ENCODE data around the gene YES1.

The YES1 gene

DNA sequence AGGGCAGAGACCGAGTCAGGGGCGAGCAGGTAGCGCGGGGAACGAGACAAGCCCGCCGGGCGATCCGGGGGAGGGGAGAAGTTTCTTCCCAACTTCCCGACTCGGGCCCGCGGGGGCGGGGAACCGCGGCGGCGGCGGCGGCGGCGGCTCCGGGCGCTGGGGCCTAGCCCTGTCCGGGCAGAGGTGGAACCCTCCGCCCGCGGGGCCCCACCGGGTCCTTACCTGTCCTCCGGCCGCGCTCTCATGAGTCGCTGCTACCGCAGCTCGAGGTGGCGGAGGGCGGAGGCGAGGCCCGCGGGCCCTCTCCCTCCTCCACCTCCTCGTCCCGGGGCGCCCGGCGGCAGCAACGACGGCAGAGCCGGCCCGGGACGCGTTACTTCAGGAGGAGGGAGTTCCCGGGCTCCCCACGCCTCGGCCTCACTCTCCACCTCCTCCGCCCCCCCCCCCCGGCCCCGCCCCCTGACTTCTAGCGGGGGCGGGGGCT, at the start of gene YES1:
Gene YES1, minus strand, starts transcription at position 351 of the 484 bp plus-strand sequence. CDS start 55,415 bp downstream, outside the sequence.
- peak in 1 of 2 donors; percentile 45 for DNase-seq (ENCODE audit: low read depth in 1 of 2, low spot score in 1 of 2)

DNA sequence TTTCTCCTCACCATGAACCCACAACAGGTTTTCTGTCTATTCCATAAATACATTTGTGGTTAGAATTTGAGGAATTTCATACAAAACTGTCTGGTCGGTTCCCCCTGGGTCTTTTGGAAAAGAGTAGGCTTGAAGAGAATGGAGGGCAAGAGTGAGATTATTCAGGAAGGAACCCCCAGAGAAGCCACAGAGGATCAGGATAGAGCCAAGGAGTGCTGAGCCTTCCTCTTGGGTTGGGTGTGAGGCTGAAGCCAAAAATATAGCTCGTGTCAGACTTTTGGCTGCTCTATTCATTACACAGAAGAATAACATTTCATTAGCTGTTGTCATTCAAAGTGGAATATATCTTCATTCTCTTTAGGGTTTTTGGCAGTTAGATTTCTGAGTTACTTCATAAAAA, 45.9 kb upstream of the YES1 start:
- DNase-seq (ENCODE audit: low read depth in 1 of 2, low spot score in 1 of 2) = no peak

DNA sequence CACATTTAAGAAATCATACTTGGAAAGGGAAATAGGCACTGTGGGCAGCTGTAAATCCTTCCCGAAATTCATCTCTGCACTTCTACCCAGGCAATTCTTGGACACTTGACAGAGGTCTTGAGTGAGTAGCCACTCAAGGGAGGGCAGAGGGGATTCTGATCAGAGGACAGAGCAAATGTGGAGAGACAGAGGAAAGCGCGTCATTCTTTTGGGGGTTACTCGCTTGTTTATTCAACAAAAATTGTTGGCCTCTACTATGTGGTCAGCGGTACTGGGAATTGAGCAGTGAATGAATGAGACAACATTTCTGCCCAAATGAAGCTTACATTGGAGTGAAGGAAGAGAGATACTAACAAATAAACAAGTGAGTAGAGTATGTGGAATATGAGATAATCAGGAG, 41.4 kb upstream of the YES1 start:
- DNase-seq (ENCODE audit: low read depth in 1 of 2, low spot score in 1 of 2) = no peak

DNA sequence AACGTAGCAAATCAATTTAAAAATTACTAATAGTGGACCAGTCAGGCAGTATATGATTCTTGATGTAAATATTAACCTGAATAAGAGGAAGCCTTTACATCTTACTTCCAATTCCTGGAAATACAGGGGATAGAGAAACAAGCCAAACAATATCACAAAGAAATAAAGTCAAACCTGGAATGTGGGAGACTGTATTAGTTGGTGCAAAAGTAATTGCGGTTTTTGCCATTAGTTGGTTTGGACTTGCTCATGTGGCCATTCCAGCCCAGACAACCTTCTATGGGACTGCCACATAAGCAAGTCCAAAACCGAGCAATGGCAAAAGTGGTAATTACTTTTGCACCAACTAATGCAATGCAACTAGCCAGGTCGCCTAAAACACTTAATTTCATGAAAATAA, 38.9 kb upstream of the YES1 start:
- DNase-seq (ENCODE audit: low read depth in 1 of 2, low spot score in 1 of 2) = no peak

DNA sequence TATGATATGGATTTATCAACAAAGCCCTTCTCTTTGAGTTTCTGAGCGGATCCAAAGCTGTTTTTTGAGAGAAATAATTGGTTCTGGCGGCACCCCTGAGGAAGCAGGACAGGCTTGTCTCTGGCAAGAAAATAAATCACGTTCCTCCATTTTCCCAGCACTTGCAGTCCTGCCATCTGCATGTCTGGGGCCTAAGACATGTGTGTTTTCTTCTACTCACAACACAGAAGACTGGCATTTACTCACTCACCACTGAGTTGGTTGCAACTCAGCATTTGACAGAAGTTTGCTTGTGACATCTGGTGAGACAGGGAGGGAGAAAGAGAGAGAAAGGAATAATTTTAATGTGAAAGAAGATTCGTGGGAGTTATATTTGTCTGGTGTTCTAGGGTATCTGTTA, 37.0 kb upstream of the YES1 start:
- DNase-seq (ENCODE audit: low read depth in 1 of 2, low spot score in 1 of 2) = no peak

DNA sequence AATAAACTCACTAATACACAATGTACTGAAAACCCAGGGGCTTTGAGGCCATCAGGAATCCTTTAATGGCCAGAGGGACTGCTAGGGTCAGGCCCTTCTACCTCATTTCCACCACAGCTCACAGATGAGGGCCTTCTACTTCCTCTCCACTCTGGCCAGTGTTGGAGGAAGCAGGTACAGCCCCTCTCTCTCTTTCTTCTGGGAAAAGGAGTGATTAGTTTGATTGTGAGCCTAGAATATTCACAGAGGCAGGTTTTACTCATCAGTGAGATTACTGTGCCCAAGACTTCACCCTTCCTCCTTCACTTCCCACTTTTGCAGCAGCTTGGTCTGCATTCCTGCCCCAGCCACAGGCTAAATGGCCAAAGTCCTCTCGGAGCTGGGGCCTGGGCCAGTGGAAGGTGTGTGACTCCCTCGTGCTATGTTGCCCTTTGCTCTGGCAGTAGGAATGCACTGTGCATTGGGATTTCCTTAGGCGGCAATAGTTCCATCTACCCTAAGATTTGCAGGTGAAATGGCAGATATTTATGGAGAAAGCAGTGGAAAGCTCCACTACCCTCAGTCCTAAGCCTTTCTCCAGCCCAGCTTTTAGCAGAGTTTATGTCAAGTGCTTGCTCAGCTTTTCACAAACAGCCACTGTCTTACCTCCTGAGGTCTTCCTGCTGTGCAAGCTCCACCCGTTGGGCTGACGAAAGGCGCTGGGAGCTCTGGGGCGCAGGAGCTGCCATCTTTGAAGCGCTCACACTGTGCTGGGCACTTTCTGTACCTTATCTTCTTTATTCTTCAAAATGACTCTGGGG, 36.2 kb upstream of the YES1 start:
- no peak for DNase-seq (ENCODE audit: low read depth in 1 of 2, low spot score in 1 of 2)

DNA sequence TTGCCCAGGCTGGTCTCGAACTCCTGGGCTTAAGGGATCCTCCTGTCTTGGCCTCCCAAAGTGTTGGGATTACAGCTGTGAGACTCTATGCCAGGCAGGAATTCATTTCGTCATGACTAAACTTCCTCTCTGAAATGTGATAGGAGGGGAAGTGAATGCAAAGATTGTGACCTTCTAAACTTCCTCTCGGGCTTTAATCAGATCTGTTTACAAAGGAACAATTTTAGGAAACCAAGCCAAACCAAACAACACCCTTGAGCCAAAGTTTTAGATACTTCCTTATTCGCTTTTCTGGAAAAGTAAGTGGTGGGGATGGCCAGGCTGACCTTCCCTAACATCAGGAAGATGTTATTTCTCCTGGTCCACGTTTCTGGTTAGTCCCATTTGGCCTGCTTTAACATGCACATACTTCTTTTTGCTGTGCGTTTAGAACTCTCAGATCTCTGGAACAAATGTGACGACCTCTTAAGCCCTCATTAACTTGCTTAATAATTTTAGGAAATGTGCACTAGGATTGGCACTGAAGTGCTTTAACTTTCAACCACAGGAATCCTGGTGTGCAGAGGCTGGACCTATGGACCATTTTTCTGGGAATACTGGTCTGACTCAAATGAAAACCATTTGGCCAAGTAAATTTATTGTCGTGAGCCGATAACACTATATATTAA, 33.2 kb upstream of the YES1 start:
- no peak for DNase-seq (ENCODE audit: low read depth in 1 of 2, low spot score in 1 of 2)

DNA sequence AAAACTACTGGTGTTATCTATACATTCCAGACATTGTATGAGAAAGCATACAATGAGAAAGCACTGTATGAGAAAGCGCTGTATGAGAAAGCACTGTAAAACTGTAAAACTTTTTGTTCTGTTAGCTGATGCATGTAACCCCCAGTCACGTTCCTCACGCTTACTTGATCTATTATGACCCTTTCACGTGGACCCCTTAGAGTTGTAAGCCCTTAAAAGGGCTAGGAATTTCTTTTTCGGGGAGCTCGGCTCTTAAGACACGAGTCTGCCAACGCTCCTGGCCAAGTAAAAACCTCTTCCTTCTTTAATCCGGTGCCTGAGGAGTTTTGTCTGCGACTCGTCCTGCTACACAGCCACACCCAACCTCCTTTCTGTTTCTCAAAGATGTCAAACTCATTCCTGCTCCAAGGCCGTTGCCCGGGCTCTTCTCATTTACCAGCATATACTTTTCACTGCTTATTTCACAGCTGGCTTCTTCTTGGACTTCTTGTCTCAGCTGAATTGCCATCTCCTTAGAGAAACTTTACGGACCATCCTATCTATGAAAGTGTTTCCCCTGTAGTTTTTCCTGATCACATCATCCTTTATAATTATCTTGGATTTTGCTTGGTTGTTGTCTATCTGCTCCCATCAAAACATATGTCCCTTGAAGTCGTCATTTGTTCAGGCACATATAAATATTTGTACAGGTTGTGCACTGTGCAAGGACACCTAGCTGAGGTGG, 29.8 kb upstream of the YES1 start:
- no peak for DNase-seq (ENCODE audit: low read depth in 1 of 2, low spot score in 1 of 2)

DNA sequence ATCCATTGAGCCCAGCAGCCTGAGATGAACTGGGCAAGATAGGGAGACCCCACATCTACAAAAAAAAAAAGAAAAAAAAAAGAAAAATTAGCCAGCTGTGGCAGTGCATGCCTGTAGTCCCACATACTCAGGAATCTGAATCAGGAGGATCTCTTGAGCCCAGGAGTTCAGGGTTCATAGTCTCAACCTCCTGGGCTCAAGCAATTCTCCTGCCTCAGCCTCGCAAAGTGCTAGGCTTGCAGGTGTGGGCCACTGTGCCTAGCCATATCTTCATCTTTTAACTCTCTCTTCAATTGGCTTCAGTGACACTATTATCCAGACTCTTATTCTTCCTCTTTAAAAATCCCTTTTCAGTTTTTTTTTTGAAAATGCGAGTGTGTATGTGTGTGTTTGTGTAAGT, 28.5 kb upstream of the YES1 start:
- no peak for DNase-seq (ENCODE audit: low read depth in 1 of 2, low spot score in 1 of 2)

DNA sequence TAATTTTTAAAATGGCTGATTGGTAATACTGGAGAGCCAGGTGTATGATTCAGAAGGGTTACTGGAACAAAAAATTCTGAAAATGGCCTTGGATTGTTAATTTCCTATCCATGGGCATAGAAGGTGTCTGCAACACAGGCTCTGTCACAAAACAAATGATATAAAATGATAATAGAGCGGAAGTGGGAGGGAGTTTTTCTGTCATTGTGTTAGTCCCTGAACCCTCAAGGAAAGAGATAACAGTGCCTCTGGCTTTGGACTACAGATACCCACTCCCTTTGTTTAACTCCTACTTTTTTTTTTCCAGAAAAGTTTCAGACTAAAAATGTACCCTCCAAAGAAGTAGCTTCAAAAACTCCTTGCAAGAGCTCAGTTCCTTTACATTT, 28.0 kb upstream of the YES1 start:
- DNase-seq (ENCODE audit: low read depth in 1 of 2, low spot score in 1 of 2) = no peak

DNA sequence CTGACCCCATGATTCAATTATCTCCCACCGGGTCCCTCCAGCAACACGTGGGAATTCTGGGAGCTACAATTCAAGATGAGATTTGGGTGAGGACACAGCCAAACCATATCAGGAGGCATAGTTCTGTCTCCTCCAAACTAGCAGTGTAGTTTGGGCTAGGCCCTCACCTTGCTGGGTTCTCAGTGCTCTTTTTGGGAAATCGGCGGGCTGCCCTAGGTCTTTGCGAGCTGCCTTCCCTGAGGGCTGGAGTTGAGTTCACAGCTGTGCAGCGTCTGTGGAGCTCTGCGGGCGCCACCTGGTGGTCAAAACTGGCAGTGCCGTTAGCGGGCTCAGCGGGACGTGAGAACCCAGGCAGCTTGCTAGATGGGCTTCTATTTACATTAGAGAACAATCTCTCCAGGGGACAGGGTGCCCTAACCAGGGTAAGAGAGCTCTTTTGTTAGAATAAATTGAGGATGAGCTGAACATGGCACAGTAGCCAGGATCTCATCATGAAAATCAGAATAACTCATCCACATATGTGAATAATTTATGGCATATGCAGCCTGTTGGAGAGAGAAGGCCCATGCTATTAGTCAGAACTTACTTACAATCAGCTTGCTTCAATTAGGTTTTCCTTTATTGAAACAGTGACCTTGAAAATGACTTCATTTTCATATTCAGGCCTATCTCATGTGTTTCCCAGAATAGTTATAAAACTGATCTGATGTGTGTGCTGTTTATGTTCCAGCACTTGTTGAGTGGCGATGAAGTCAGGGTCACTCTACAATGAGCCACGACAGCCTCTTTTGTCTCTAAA, 27.4 kb upstream of the YES1 start:
- DNase-seq (ENCODE audit: low read depth in 1 of 2, low spot score in 1 of 2) = peak; percentile 77 to 88

DNA sequence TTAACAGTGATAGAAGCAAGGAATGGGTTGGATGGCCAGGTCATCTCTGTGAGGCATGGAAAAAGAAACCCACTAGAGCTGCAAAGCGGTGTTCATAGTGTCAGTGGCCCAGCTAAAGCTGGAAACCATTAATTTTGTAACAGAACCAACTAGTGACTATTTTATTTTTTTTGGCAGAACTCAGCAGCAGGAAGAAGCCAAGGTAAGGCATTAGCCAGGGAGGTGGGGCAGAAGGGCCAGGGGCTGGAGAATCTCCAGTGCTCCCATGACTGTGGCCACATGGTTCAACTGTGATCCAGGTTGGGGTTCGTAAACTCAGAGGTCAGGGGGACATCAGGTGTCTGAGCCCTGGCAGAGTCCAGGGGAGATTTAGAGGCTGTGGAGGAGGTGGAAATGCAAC, 25.9 kb upstream of the YES1 start:
- no peak for DNase-seq (ENCODE audit: low read depth in 1 of 2, low spot score in 1 of 2)

DNA sequence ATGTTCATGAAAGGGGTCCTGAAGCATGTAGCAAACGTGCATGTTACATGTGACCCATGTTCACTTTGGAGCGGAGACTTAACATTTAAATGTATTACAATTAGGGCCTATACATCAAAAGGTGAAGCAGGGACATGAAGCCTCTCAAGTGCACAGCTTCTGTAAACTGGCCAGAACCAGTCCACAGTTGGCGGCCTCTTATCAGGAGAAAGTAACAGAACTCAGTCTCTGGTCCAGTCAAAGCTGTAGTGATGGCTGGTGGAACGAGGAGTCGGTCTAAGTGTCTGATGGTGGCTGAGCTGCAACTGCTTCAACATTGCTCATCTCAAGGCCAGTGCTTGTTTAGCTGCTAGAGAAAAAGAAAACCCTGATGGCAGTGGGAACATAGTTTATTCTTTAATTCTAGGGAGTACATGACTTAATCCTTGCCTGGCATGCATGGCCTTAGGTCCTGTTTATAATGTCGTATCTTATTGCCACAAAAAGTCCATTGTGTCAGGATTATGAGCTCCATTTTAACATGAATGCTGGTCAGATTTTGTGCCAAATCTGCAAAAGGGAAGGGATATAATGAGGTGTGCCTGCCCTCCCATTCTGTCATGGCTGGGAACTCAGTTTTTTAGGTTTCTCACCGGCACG, 22.2 kb upstream of the YES1 start:
- DNase-seq (ENCODE audit: low read depth in 1 of 2, low spot score in 1 of 2) = no peak

DNA sequence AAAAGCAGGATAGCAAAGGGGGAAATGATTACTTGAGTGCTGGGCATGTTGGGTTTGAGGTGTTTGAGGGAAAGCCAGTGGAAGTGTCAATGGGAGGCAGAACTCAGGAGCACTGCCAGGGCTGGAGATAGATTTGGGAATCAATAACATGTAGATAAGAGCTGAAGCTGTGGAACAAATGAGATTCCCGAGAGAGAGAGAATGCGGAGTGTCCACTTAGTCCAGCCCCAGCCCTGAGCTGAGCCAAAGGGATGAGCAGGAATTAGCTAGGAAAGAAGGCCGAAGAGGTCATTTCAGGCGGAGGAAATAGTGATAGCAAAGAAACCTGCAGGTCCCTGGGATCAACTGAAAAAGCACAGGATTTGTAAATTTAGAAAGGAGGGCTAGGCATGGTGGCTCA, 21.2 kb upstream of the YES1 start:
- DNase-seq (ENCODE audit: low read depth in 1 of 2, low spot score in 1 of 2) = no peak

DNA sequence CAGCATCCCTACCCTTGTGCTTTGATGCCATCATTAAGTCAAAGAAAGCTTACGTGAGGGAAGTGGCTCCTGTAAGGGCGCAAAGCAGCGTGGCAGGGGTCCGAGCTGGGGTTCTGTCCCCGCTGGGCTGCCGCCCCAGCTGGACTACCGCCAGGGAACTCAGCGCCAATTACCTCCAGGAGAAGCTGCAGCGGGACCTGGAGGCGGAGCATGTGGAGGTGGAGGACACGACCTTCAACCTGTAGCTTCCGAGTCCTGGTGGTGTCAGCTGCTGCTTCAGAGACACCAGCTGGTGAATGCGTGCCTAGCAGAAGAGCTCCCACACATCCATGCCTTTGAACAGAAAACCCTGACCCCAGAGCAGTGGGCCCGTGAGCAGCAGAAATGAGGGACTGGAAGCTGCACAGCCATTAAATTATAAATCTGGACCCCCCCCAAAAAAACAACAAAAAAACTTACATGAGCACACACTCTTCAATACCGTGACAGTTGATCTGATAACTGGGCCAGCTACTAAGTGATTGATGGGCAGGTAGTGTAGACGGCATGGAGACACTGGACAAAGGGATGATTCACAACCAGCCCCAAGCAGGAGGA, 20.1 kb upstream of the YES1 start:
- DNase-seq (ENCODE audit: low read depth in 1 of 2, low spot score in 1 of 2) = no peak

DNA sequence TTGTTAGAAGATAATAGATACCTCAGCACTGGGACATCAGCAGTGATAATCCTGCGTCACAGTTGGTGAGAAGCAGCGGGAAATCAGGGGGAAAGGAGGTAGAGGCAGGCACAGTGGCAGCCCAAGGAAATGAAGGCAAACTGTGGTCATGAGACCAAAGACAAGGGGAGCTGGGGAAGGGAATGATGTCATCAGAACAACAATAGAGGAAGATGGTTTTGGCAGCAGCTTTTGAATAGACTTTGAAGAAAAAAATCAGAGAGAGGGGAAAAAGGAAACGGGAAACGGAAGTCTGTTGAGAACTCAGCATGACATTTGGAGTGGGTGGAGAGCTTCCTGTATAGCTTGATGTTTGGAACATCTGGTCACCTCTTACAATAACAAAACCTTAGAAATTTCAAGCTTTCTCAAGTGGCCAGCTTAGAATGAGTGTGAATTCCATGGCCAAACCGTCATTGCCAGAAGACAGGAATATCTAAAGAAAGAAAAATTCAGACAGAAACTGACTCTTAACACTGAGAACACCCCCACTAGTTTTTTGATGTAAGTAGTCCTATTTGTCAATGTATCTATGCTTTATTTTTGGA, 18.4 kb upstream of the YES1 start:
- no peak for DNase-seq (ENCODE audit: low read depth in 1 of 2, low spot score in 1 of 2)

DNA sequence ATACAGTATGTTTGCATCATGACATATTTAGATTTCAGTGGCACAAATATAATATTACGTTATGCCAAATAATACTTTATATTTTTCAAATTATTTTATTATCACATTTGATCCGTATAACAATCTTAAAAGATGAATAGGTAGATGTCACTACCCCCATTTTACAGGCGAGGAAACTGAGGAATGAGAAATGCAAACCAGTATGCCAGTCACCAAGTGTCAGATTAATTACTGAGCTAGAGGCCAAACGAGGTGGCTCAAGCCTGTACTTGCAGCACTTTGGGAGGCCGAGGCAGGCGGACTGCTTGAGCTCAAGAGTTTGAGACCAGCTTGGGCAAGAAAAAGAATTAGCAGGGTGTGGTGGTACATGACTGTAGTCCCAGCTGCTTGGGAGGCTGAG, 17.4 kb upstream of the YES1 start:
- no peak for DNase-seq (ENCODE audit: low read depth in 1 of 2, low spot score in 1 of 2)

DNA sequence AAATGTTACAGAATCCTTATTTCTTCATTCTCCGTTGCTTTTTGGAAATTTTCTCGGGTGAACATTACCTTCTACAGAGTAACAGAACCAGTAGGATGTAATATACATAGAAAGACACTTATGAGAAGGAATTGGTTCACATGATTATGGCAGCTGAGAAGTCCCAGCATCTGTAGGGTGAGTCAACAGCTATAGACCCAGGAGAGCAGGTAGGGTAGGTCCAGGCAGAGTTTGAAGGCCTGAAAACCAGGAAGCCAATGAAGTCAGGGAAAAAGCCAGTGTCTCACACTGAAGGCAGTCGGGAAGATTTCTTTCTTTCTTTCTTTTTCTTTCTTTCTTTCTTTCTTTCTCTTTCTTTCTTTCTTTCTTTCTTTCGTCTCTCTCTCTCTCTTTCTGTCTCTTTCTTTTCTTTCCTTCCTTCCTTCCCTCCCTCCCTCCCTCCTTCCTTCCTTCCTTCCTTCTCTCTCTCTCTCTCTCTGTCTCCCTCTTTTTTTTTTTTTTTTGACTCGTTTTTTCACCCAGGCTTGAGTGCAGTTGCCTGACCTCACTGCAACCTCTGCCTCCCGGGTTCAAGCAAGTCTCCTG, 15.1 kb upstream of the YES1 start:
- no peak for DNase-seq (ENCODE audit: low read depth in 1 of 2, low spot score in 1 of 2)

DNA sequence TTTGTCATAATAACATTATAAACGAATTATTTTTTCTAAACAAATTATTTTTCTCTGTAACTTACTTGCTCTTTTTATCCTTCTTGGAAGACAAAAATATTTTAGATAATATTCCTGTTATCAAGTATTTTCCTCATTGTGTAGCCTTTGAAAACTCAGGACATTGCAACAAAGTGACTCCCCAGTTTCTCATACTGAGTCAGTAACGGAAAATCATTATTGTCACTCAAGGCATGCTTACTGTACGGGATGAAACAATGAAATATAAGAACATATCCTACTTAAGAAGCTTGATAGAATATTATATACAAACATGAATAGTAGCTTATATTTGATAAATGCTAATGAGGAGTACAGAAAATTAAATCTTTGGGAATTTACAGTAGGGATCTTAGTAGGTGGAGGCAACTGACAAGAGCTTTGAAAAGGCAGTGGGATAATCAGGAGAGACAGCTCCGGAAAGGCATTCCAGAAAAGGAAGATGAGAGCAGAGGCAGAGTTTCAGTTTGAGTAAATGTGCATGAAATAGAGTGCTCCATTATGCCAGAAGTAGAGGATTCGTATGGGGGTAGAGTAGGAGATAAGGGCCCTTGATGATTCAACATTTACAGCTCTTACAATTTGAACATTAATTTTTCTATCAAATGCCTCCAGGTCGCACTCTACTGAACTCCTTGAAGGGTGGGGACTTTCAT, 14.0 kb upstream of the YES1 start:
- no peak for DNase-seq (ENCODE audit: low read depth in 1 of 2, low spot score in 1 of 2)
